Hematopoietic multipotent progenitor cell treated with erythropoietin and hydrocortisone succinate and interleukin-3 and kit ligand, for 15 days (in vitro differentiated cells): ENCODE data around the gene SGO1.
"Not testable (repeated sequence)": the region's sequence is repeated elsewhere in the genome, so short reads cannot be mapped to it uniquely, and the experiment has no call there.

ENCODE experiments used
- DNase-seq: peaks from one replicate; pipeline ENCODE4 v3.0.0-alpha.2; 2015; ENCODE audit warnings: low spot score

The SGO1 gene

GRCh38 chr3:20185679-20186599, at the start of gene SGO1:
Gene SGO1 (minus strand): TSS chr3:20186206. CDS start chr3:20184027, 2,179 bp downstream.
- peak; percentile 98 for DNase-seq

DNA sequence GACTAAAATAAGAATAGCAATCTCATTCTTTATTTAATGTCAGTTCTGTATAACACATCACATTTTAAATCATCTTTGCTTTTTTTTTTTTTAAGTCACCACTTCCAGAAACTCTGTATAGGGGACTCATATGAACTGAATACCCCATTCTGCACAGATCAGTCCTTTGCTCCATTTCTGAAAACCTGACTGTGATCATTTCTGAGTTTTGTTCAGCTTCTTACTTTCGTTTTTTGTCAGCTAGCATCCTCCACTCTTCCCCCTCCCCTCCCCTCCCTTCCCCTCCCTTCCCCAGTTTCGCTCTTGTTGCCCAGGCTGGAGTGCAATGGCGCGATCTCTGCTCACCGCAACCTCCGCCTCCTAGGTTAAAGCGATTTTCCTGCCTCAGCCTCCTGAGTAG, 49.8 kb upstream of the SGO1 start:
- DNase-seq = no peak

DNA sequence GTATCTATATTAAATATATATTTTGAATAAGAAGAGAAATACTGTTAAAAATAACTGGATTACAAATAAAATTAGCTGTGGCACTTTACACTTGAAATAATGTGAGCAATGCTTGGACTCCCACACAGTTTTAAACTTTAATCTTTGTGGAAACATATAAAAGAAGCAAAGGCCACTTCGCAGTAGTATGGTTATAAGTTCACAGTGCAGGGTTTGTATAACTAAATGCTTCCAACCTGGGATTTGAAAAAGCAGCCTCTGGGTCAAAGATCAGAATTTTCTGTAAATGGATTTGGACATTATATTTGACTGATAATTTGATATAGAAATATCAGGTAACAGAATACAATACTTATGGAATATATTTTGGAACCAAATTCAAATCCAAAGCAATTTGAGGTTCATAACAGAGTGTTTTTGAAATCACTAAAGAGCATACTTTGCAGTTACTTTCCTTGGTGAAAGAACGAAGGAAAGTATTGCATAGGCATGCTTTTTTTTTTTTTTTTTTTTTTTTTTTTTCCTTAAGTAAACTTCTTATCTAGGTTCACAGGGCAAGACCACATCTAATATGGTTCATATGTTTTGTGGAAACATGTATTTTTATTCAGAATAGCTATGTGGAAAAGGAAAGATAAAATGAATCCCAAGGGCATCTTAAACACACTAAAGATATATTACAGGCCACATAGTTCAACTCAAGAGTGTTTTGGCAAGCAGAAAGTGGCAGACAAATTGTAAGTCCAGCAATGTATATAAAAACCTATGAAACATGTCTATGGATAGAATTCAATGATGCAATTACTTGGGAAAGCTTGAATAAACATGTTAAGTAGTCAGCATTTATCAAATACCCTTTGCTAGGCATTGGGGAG, 47.1 kb upstream of the SGO1 start:
- no peak for DNase-seq

- no peak for DNase-seq
These were observed 44.9 kb upstream of the SGO1 start for GRCh38 chr3:20230954-20231353.

GRCh38 chr3:20225769-20226168, 39.8 kb upstream of the SGO1 start:
- no peak for DNase-seq

DNA sequence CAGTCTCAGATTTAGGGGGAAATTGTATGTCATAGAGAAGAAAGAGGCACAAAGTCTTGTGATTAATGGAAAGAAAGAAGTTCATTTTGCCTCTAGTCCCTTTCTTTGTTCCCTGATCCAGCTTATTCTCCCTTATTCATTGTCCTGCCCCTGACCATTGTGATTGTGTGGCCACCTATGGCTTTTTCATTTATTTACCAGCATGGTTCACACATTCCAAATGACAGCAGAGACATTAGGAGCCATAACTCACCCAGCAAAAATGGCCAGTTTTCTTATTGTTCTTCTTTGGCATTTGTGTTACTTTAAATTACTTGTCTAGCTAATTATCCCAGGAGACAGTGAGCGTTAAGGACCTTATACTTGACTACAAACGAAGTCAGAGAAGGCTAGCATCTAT, 36.3 kb upstream of the SGO1 start:
- no peak for DNase-seq

DNA sequence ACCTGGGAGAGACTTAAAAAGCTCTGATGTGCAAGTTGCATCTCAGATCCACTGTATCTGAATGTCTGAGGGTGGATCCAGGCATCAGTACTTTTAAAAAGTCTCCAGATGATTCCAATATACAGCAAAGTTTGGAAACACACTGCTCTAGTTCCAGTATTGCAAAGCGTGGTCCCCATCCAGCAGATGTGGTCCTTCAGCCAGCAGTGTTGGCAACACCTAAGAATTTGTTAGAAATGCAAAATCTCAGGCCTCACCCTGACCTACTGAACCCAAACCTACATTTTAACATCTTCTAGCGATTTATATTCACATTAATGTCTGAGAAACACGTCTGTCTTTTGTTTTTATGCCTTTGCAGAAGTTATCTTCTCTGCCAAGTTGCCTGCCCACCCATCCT, 32.2 kb upstream of the SGO1 start:
- DNase-seq = no peak

DNA sequence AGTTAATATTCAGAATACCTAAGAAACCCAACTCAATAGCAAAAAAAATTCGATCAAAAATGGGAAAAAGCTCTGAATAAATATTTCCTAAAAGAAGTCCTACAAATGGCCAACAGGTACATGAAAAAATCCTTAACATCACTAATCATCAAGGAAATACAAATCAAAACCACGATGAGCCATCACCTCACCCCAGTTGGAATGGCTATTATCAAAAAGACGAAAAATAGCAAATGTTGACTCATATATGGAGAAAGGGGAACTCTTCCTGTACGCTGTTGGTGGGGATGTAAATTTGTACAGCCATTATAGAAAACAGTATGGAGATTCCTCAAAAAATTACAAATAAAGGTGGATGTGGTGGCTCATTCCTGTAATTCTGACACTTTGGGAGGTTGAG, 29.6 kb upstream of the SGO1 start:
- no peak for DNase-seq

DNA sequence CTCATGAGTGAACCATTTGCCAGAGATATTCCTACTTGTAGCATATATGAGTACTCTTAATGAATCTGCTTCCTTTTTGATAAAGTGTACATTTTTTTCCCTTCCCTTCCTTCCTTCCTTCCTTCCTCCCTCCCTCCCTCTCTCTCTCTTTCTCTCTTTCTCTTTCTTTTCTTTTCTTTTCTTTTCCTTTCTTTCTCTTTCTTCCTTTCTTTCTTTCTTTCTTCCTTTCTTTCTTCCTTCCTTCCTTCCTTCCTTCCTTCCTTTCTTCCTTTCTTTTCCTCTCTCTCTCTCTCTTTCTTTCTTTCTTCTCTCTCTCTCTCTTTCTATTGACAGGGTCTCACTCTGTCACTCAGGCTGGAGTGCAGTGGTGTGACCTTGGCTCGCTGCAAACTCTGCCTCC, 27.5 kb upstream of the SGO1 start:
- not testable (repeated sequence) for DNase-seq

DNA sequence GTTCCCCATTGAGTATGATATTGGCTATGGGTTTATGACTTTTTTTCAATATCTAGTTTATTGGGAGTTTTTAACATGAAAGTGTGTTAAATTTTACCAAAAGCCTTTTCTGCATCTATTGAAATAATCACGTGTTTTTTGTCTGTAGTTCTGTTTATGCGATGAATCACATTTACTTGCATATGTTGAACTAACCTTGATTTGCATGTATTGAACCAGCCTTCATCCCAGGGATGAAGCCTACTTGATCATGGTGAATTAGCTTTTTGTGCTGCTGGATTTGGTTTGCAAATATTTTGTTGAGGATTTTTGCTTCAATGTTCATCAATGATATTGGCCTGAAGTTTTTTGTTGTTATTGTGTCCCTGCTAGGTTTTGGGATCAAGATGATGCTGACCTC, 21.9 kb upstream of the SGO1 start:
- not testable (repeated sequence) for DNase-seq

GRCh38 chr3:20205898-20206297, 19.9 kb upstream of the SGO1 start:
- DNase-seq = not testable (repeated sequence)

- no peak for DNase-seq
These were observed 15.1 kb upstream of the SGO1 start for GRCh38 chr3:20201143-20201542.

- no peak for DNase-seq
These were observed 11.8 kb upstream of the SGO1 start for GRCh38 chr3:20197775-20198174.

DNA sequence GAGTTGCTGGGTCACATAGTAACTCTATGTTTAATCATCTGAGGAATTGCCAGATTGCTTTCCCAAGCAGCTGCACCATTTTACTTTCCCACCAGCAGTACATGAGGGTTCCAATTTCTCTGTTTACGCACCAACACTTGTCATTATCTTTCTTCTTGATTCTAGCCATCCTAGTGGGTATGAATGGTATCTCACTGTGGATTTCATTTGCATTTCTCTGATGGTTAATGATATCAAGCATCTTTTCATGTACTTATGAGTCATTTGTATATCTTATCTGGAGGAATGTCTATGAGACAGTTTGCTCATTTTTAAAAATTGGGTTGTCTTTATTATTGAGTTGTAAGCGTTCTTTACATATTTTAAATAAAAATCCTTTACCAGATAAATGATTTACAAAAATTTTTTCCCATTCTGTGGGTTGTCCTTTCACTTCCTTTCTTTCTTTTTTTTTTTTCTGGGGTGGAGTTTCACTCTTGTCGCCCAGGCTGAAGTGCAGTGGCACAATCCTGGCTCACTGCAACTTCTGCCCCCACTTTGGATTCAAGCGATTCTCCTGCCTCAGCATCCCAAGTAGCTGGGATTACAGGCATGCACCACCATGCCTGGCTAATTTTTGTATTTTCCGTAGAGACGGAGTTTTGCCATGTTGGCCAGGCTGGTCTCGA, 8.9 kb upstream of the SGO1 start:
- DNase-seq = no peak

DNA sequence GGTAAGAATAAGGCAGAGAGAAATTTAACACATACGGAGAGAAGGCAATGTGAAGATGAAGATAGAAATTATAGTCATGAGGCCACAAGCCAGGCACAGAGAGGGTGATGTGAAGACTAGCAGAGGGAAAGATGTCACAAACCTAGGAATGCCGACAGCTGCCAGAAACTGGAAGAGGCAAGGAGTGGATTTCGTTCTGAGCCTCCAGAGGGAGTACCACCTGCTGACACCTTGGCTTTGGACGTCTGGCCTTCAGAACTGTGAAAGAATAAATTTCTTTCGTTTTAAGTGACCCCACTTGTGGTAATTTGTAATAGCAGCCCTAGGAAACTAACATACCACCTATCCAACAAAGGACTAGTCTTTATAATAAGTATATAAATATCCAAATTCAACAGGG, 5.0 kb upstream of the SGO1 start:
- no peak for DNase-seq

GRCh38 chr3:20186600-20187004, 596 bp upstream of the SGO1 start:
- DNase-seq = no peak

DNA sequence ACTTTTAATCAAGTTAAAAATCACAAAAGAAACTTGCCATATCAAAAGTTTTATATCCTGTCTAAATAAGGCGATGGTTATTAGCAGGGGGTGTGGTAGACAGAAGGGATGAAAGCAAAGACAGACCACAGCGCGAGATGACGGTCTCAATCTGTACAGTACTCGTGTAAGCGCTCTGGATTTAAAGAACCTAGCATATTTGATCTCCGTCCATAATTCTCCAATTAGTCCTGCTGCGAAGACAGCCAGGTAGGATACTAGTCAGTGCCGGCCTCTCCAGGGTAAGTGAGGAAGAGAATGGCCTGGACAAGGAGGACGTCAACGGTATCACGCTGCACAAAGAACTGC, 701 bp downstream of the SGO1 start:
- peak; percentile 29 for DNase-seq

- DNase-seq = no peak
These were observed 3.8 kb downstream of the SGO1 start for GRCh38 chr3:20182206-20182605.

- no peak for DNase-seq
These were observed 4.7 kb downstream of the SGO1 start for GRCh38 chr3:20181276-20181675.

DNA sequence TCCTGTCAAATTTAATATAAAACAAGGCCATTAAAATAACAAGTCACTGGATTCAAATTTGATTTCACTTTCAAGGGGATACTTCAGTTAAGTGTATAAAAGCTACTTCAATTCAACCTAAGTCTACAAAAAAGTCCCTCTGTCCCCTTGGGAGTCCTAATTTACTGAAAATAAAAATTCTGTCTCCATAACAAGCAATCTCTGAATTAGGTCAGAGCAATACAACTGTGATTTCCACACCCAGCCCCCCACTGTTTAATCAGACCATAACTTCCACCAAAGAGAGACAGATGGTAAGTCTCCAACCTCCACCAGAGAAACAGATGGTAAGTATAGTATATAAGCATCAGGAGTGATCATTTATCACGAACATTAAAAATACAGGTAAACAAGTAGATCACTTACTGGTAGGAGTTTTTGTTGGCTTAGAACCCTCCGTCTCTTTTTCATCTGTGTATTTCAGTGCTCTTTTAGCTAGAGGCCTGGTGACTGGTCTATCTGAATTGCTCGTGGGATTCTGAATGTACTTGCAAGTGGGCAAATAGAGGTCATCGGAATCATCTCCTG, 12.1 kb downstream of the SGO1 start:
- DNase-seq = no peak

GRCh38 chr3:20161714-20162113, 24.3 kb downstream of the SGO1 start:
- DNase-seq = no peak

GRCh38 chr3:20160230-20160629, 25.8 kb downstream of the SGO1 start:
- DNase-seq = no peak
